H9 (cell line): Measurements from ENCODE around the gene PRSS50. TPM values are rescaled to one million over a fixed set of nuclear protein-coding genes. Genes with fewer than 3 reads are reported as not detected.

Experiments
- DNase-seq: peaks from one replicate; pipeline ENCODE4 v3.0.0-alpha.2; 2017
- H2AFZ ChIP-seq: one replicate; pipeline ENCODE4 v1.6.1; 2013; ENCODE audit warnings: mild to moderate bottlenecking, low read length, control low read depth, moderate library complexity
- H2AK5ac ChIP-seq: 2 replicates; pipeline ENCODE4 v1.6.1; 2013; ENCODE audit warnings: low read length, control low read depth, mixed read lengths; ENCODE audit not compliant: insufficient read length
- H2BK120ac ChIP-seq: one replicate; pipeline ENCODE4 v1.6.1; 2013; ENCODE audit warnings: low read depth, mild to moderate bottlenecking, low read length, control low read depth, inconsistent platforms; ENCODE audit not compliant: poor library complexity, severe bottlenecking
- H2BK12ac ChIP-seq: 2 replicates; pipeline ENCODE4 v1.6.1; 2013; ENCODE audit warnings: low read length, control low read depth, mixed read lengths, low read depth; ENCODE audit not compliant: insufficient read length
- H2BK15ac ChIP-seq: 2 replicates; pipeline ENCODE4 v1.6.1; 2013; ENCODE audit warnings: low read depth, low read length, control low read depth
- H2BK20ac ChIP-seq: one replicate; pipeline ENCODE4 v1.6.1; 2013; ENCODE audit warnings: low read depth, mild to moderate bottlenecking, low read length, control low read depth, inconsistent platforms; ENCODE audit not compliant: poor library complexity, severe bottlenecking
- H2BK5ac ChIP-seq: 2 replicates; pipeline ENCODE4 v1.6.1; 2013; ENCODE audit warnings: low read length, control low read depth, mixed read lengths; ENCODE audit not compliant: insufficient read length
- H3K14ac ChIP-seq: 2 replicates; pipeline ENCODE4 v1.6.1; 2013; ENCODE audit warnings: low read length, control low read depth; ENCODE audit not compliant: insufficient read depth
- H3K18ac ChIP-seq: 2 replicates; pipeline ENCODE4 v1.6.1; 2013; ENCODE audit warnings: low read depth, mild to moderate bottlenecking, mixed read lengths, low read length, control low read depth; ENCODE audit not compliant: insufficient read length
- H3K23ac ChIP-seq: 2 replicates; pipeline ENCODE4 v1.6.1; 2013; ENCODE audit warnings: low read length, control low read depth, mixed read lengths, low read depth; ENCODE audit not compliant: insufficient read length
- H3K23me2 ChIP-seq: 2 replicates; pipeline ENCODE4 v1.6.1; 2013; ENCODE audit warnings: low read depth, mild to moderate bottlenecking, mixed read lengths, low read length, control low read depth; ENCODE audit not compliant: insufficient read length, poor library complexity, severe bottlenecking
- H3K27ac ChIP-seq: 2 replicates; pipeline ENCODE4 v1.5.1; 2013; ENCODE audit warnings: low read length, control low read depth, mixed read lengths, low read depth; ENCODE audit not compliant: insufficient read length
- H3K27me3 ChIP-seq: 2 replicates; pipeline ENCODE4 v1.6.1; 2013; ENCODE audit warnings: low read length, control low read depth, inconsistent platforms; ENCODE audit not compliant: insufficient read depth
- H3K4ac ChIP-seq: 2 replicates; pipeline ENCODE4 v1.6.1; 2013; ENCODE audit warnings: low read depth, mild to moderate bottlenecking, control low read depth, inconsistent platforms, low read length, moderate library complexity
- H3K4me1 ChIP-seq: 2 replicates; pipeline ENCODE4 v1.6.1; 2013; ENCODE audit warnings: low read length, control low read depth, inconsistent platforms; ENCODE audit not compliant: insufficient read depth
- H3K4me2 ChIP-seq: 2 replicates; pipeline ENCODE4 v1.6.1; 2013; ENCODE audit warnings: low read length, control low read depth, mixed read lengths; ENCODE audit not compliant: insufficient read length, insufficient read depth
- H3K56ac ChIP-seq: 2 replicates; pipeline ENCODE4 v1.6.1; 2013; ENCODE audit warnings: low read depth, mild to moderate bottlenecking, mixed read lengths, low read length, control low read depth; ENCODE audit not compliant: insufficient read length
- H3K79me1 ChIP-seq: 2 replicates; pipeline ENCODE4 v1.6.1; 2013; ENCODE audit warnings: low read depth, mild to moderate bottlenecking, moderate library complexity, low read length, control low read depth, inconsistent platforms; ENCODE audit not compliant: insufficient read depth, poor library complexity, severe bottlenecking
- H3K79me2 ChIP-seq: 2 replicates; pipeline ENCODE4 v1.6.1; 2013; ENCODE audit warnings: low read length, control low read depth, inconsistent platforms; ENCODE audit not compliant: insufficient read depth
- H3K9ac ChIP-seq: 2 replicates; pipeline ENCODE4 v1.6.1; 2013; ENCODE audit warnings: low read length, control low read depth, mixed read lengths; ENCODE audit not compliant: insufficient read length; ENCODE audit errors: extremely low read depth
- H3K9me3 ChIP-seq: one replicate; pipeline ENCODE4 v1.6.1; 2013; ENCODE audit warnings: low read depth, low read length, inconsistent platforms; ENCODE audit not compliant: control insufficient read depth
- H3T11ph ChIP-seq: one replicate; pipeline ENCODE4 v1.6.1; 2013; ENCODE audit warnings: mild to moderate bottlenecking, low read length, control low read depth, inconsistent platforms
- H4K20me1 ChIP-seq: one replicate; pipeline ENCODE4 v1.6.1; 2013; ENCODE audit not compliant: control insufficient read depth, insufficient read length, insufficient read depth
- H4K5ac ChIP-seq: 2 replicates; pipeline ENCODE4 v1.6.1; 2013; ENCODE audit warnings: low read depth, mild to moderate bottlenecking, mixed read lengths, low read length, control low read depth; ENCODE audit not compliant: insufficient read length
- H4K8ac ChIP-seq: replicated peaks from 2 replicates; pipeline ENCODE4 v1.6.1; 2013; ENCODE audit warnings: low read length, control low read depth, mixed read lengths, low read depth; ENCODE audit not compliant: insufficient read length
- H4K91ac ChIP-seq: 2 replicates; pipeline ENCODE4 v1.6.1; 2013; ENCODE audit warnings: low read depth, mild to moderate bottlenecking, moderate library complexity, mixed read lengths, low read length, control low read depth; ENCODE audit not compliant: insufficient read length
- H3K27ac Mint-ChIP-seq, 3 experiments: 2 replicates in 2 of 3; 3 replicates in 1 of 3; pipeline ENCODE4 v1.8.0; 2020 to 2021; ENCODE audit warnings: mixed read lengths in 3 of 3, mild to moderate bottlenecking in 1 of 3, moderate library complexity in 1 of 3
- H3K27me3 Mint-ChIP-seq: 2 replicates; pipeline ENCODE4 v1.8.0; 2021; ENCODE audit warnings: low read depth, mild to moderate bottlenecking, moderate library complexity, mixed read lengths
- H3K36me3 Mint-ChIP-seq, 3 experiments: 2 replicates in 2 of 3; 3 replicates in 1 of 3; pipeline ENCODE4 v1.8.0; 2020 to 2021; ENCODE audit warnings: low read depth in 3 of 3, mixed read lengths in 3 of 3; ENCODE audit not compliant: insufficient read depth in 1 of 3
- H3K4me1 Mint-ChIP-seq, 2 experiments: 2 replicates each; pipeline ENCODE4 v1.8.0; 2020; ENCODE audit warnings: mixed read lengths in 2 of 2
- H3K4me3 Mint-ChIP-seq, 2 experiments: 2 replicates in 1 of 2; 3 replicates in 1 of 2; pipeline ENCODE4 v1.8.0; 2020 to 2021; ENCODE audit warnings: mild to moderate bottlenecking in 2 of 2, mixed read lengths in 2 of 2, moderate library complexity in 1 of 2
- H3K9me3 Mint-ChIP-seq, 2 experiments: 2 replicates in 1 of 2; 3 replicates in 1 of 2; pipeline ENCODE4 v1.8.0; 2020; ENCODE audit warnings: mild to moderate bottlenecking in 2 of 2, mixed read lengths in 2 of 2, moderate library complexity in 1 of 2
- CTCF ChIP-seq: fragments of 200-600 bp; sonication (generic); conservative IDR thresholded peaks from 3 replicates; pipeline ENCODE4 v1.8.0; 2021; ENCODE audit warnings: antibody characterized with exemption, mild to moderate bottlenecking
- WGBS: extraction: QIAGEN DNeasy Blood & Tissue Kit; methylation state at CpG from one replicate; pipeline ENCODE4 v1.1.7; 2013; ENCODE audit warnings: missing lambda C conversion rate, low lambda C conversion rate, mixed read lengths; ENCODE audit not compliant: insufficient read length; ENCODE audit errors: extremely low coverage; 5-methylcytosine and 5-hydroxymethylcytosine counted together
- total RNA-seq: library from RNA; stranded (reverse); gene quantifications from 2 replicates; pipeline ENCODE4 v1.2.1, GENCODE V29; 2021

PRSS50 gene
- total RNA-seq, 1 experiment from 2014 or later: 0.24 TPM

- no peak for DNase-seq
- no peaks in the 10 kb centered on the region for H3K9me3 Mint-ChIP-seq
Measured at GRCh38 chr3:46703013-46703520, 14.6 kb downstream of the PRSS50 start.

More at GRCh38 chr3:46703013-46703520, 14.6 kb downstream of the PRSS50 start:
- Mint-ChIP-seq H3K36me3 (no peaks in the 10 kb centered on the region), H3K27me3 (peaks cover 37% of the 10 kb centered on the region), H3K4me1 (peaks cover 20% of the 10 kb centered on the region in 2 experiments), H3K27ac (no peak overlapping the region), H3K4me3 (no peak overlapping the region)
- peaks cover 5% of the 10 kb centered on the region for H3K23me2 ChIP-seq
- no peak overlapping the region for H4K8ac ChIP-seq
- H3K9ac ChIP-seq: no peak overlapping the region
- H4K91ac ChIP-seq: no peak overlapping the region
- H3K27ac ChIP-seq: no peak overlapping the region
- no peak overlapping the region for H3K18ac ChIP-seq
- no peak overlapping the region for H3T11ph ChIP-seq
- no peak overlapping the region for H3K4ac ChIP-seq
- no peak overlapping the region; the same call in 1 of the 2 replicates for H3K14ac ChIP-seq
- no CpG with 5 or more reads among the region's 4 CpGs for WGBS
- no peaks in the 10 kb centered on the region for H3K4me1 ChIP-seq
- no peak overlapping the region for H2BK20ac ChIP-seq
- no peaks in the 10 kb centered on the region for H3K9me3 ChIP-seq
- H3K27me3 ChIP-seq: peaks cover 6% of the 10 kb centered on the region; the same call in 1 of the 2 replicates
- no peaks in the 10 kb centered on the region for H3K79me2 ChIP-seq
- H2BK15ac ChIP-seq: no peak overlapping the region
- TF ChIP-seq CTCF: no peak
- no peak overlapping the region for H3K23ac ChIP-seq
- H3K79me1 ChIP-seq: no peaks in the 10 kb centered on the region
- no peaks in the 10 kb centered on the region for H4K20me1 ChIP-seq
- no peak overlapping the region for H2BK12ac ChIP-seq
- H3K56ac ChIP-seq: no peak overlapping the region
- no peak overlapping the region for H2AFZ ChIP-seq
- H2BK120ac ChIP-seq: no peak overlapping the region
- H4K5ac ChIP-seq: no peak overlapping the region
- H2BK5ac ChIP-seq: no peak overlapping the region
- H2AK5ac ChIP-seq: no peak overlapping the region
- H3K4me2 ChIP-seq: no peak overlapping the region
